Activated CD4-positive, alpha-beta T cell treated with anti-CD3 and anti-CD28 coated beads, Interleukin-2, Interleukin-6, amounts not matched to agents 100 ng/mL and 50 ng/mL, durations not matched to agents 16 hours and 8 hours (primary cell): Measurements from ENCODE around the gene GABRG3.
"Not testable (repeated sequence)": the region's sequence is repeated elsewhere in the genome, so short reads cannot be mapped to it uniquely, and the experiment has no call there.

Experiments
- DNase-seq: peaks from one replicate; pipeline ENCODE4 v3.0.0-alpha.2; 2020

GABRG3 gene

GRCh38 chr15:27191515-27191914, 220.5 kb downstream of the GABRG3 start:
- not testable (repeated sequence) for DNase-seq

- no peak for DNase-seq
Observed at GRCh38 chr15:27196691-27197090, 225.7 kb downstream of the GABRG3 start.

- DNase-seq, result no peak
Observed at GRCh38 chr15:27201425-27201824, 230.4 kb downstream of the GABRG3 start.

DNA sequence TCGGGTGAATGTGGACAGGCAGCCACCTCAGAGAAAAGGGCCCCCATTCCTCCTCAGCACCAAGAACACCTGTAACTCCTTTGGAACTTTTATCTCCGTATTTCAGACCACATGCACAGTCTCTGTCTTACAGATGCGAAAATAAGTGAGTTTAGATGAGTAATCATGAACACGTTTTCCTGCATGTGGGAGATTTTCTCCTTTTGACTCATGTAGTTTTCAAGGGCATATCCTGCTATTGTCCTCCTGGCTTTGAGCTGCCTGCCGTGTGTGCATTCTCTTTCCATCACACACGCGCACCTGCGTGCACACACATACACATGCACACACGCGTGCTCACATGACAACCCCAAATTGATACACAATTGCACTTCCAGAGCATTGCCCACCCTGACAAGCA, 239.2 kb downstream of the GABRG3 start:
- DNase-seq, result no peak

- no peak for DNase-seq
Observed at GRCh38 chr15:27214032-27214431, 243.1 kb downstream of the GABRG3 start.

- DNase-seq, result no peak
Observed at GRCh38 chr15:27214961-27215360, 244.0 kb downstream of the GABRG3 start.

DNA sequence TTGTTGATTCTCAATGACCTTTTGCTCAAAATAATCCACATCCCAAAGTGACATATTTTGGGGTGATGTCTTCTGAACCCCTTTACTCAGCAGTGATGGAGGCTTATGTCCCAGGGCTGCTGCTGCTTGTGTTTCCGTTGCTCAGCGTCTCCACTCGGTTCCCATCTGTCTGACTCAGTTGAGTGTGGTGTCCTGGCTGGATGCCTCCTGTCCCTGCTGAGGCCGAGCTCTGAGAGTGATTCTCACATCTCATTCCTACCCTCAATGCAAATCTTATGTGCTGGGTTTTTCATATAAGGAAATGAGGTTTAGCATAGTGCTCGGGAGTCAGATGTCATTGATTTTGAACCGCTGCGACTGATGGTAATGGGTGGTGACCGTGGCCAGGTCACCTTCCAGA, 247.4 kb downstream of the GABRG3 start:
- no peak for DNase-seq

- no peak for DNase-seq
Observed at GRCh38 chr15:27219636-27220035, 248.7 kb downstream of the GABRG3 start.

DNA sequence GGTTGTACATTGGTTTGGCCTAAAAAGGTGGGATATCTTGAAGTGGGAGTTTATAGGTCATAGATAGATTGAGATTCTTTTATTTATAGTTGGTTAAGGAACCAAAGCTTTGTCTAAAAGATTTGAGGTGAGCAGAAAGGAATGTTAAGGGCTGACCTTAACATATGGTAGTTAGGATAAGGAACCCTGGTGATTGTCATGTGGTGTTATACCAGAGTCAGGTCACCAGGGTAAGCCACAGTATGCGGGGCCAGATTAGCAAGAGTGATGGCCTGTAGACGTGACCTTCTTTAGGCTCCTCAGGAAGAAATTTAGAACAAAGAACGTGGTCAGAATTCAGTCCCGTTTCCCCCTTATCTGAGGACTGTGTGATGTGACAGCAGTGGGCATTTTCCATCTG, 249.2 kb downstream of the GABRG3 start:
- DNase-seq, result no peak

GRCh38 chr15:27222479-27222878, 251.5 kb downstream of the GABRG3 start:
- DNase-seq, result no peak

- DNase-seq, result no peak
Observed at GRCh38 chr15:27223179-27223578, 252.2 kb downstream of the GABRG3 start.

DNA sequence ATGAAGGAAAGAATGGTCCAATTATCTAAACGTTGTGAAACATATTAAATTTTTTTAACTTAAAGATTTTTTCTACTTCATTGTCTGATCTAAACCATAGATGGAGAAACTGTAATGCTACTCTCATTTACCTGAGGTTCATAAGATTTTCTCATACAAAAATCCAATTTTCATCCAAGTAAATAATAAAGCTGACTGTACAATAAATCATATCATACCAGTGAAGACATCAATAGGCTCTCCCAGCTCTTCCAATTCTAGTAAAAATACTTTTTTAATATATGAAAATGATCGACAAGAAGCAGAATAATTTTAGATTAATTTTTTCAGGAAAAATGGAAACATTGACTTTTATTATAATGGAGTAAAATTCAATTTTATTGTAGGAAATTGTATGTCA, 260.8 kb downstream of the GABRG3 start:
- DNase-seq, result no peak

- DNase-seq, result no peak
Observed at GRCh38 chr15:27232876-27233275, 261.9 kb downstream of the GABRG3 start.

- no peak for DNase-seq
Observed at GRCh38 chr15:27234593-27234992, 263.6 kb downstream of the GABRG3 start.

- DNase-seq, result no peak
Observed at GRCh38 chr15:27235161-27235560, 264.2 kb downstream of the GABRG3 start.

DNA sequence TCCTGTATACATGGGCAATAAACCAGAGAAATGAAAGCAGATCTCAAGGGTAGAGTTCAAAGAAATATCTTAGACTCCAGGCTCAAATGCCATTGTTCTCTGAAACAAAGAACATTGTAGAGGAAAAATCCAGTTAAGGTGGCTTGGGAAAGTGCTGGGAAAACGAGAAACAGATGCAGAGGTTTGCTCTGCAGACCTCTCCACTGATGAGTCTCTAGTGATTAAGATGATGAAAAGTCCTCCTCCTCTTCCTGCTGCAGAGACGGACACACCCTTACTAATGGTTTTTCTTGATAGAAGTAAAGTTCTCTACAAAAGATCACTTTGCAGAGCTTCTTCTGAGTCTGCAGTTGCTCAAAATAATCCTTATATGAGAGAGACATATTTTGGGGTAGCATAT, 264.7 kb downstream of the GABRG3 start:
- no peak for DNase-seq

DNA sequence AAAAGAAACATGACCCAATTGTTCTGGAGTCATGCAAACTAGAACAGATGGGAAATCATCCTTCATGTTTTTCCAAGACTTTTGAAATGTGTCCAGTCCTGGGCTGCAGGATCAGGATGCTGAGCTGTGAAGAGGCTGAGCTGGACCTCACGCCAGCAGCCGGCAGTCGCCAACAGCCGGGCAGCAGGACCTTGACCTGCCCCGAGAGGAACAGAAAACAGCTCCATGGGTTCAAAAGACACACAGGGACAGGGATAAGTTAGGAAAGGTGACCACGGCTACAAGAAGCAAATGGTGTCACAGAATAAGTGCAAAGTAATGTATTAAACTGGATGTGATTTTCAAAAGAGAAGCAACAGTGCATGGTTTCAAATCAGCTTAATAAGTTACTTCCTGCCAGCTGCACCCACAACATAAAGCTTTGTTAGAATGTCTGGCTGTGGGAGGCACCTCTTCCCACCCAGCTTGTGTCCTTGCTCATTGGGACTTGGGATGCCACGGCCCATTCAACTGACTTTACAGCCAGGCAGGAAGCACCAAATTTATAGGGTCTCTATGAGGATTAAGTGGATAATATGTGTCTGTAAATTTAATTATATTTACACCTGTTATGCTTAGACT, 266.4 kb downstream of the GABRG3 start:
- no peak for DNase-seq

DNA sequence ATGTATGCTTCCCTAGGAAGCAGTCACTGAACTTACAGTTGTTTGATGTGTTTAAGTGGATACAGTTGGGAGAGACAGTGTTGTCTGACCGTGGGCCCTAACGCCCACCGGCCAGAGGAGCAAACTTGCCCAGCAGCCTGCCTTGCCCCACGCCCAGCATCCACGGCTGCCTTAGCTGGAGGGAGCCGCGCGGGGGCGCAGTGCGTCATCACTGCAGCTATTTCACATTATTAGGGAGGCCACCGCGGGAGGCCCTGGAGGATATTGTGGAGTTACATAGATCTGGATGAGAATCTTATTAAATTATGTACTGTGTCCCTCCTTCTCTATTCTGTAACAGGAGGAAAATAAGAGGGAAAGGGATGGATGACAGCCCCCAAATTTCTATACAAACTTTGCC, 267.2 kb downstream of the GABRG3 start:
- no peak for DNase-seq

DNA sequence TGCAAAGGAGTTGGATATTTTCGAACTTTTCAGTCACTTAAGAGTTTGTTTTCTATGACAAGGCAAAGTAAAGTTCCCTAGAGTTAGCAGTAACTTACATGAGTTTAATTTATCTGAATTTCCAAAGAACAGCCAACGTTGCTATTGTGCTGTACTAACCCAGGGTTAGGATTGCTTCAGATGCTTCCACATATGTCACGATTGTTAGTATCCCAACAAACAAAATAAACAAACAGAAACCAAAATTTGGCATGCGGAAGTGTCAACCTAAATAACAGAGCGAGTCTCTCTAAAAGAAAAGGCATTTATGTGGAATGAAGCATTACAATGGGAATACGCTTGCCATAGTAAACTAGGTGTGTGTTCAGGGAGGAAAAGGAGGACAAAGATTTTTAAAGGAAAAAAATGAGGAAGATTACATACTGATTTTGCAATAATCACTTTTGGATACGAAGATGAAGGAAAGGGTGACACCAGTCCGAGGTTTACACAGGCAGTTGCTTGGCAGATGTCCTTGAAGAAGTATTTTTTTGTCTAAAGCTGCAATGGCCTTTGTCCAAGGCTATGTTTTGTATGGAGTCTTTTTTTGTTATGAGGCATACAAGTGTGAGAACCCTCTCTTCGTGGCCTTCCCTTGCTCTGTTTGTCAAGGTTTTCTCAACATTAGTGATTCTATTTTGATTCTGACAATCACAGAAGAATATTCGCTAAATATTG, 267.9 kb downstream of the GABRG3 start:
- no peak for DNase-seq

DNA sequence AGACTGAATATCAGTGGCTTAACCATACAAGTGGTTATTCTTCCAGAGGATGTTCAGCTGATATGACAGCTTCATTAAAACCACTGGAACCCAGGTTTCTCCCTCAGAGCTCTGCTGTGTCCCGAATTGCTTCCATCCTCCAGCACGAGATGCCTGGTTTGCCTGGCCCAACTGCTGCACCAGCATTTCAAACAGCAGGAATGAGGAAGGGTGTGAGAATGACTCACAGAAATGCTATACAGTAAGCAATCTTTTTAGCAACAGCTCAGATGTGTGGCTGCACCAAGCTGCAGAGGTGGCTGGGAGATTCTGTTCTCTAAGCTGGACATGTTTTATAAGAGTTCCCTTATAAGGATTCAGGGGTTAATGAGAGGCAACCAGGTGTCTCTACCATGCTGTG, 271.0 kb downstream of the GABRG3 start:
- DNase-seq, result no peak

GRCh38 chr15:27244047-27244446, 273.1 kb downstream of the GABRG3 start:
- DNase-seq, result no peak

DNA sequence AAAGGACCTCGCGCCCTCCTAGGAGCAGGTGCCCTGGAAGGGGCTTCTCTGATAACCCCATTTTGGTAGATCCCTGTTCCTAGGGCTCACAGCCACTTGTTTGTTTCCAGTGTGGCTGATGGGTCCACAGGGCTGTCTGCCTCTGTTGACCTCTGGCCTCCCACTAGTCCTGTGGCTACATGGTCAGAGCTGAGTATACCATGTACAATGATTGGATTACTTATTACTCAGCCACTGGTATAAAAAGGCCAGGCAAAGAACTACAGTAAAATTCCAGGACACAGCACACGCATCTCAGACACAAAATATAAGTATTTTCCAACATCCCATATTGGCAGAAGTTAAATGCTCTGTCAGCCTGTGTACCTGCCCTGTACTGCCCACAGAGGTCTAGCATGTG, 277.3 kb downstream of the GABRG3 start:
- DNase-seq, result no peak

- no peak for DNase-seq
Observed at GRCh38 chr15:27249046-27249759, 278.2 kb downstream of the GABRG3 start.

- DNase-seq, result no peak
Observed at GRCh38 chr15:27249760-27250109, 278.8 kb downstream of the GABRG3 start.
